SK-N-SH (cell line): ENCODE data around the gene CALCOCO1. TPM values are rescaled to one million over a fixed set of nuclear protein-coding genes. Genes with fewer than 3 reads are reported as not detected.

Experiments used
- CTCF ChIA-PET: fragments of 300-600, 350-600 bp; formaldehyde crosslinking; extraction: SDS; loops from one replicate; lab custom pipeline; 2021; lab: Yijun Ruan, JAX
- POLR2A ChIA-PET: fragments of 350-600 bp; sonication (Branson Sonifier 250); formaldehyde crosslinking; extraction: SDS; loops from one replicate; lab custom pipeline; 2020; ENCODE audit warnings: antibody characterized with exemption, inconsistent platforms; lab: Yijun Ruan, JAX
- DNase-seq: peaks from one replicate; pipeline ENCODE4 v3.0.0; 2012
- H2AFZ ChIP-seq: fragments of 200-600 bp; sonication (generic); 2 replicates; pipeline ENCODE4 v1.8.1; 2016; ENCODE audit warnings: antibody characterized with exemption, mild to moderate bottlenecking, low read depth
- H3F3A ChIP-seq: fragments of 200-600 bp; sonication (generic); replicated peaks from 2 replicates; pipeline ENCODE3; 2016; ENCODE audit warnings: antibody characterized with exemption, mild to moderate bottlenecking; ENCODE audit not compliant: insufficient read depth
- H3K27ac ChIP-seq, 2 experiments: fragments of 200-500 bp in 1 of 2; fragments of 200-600 bp in 1 of 2; sonication (Bioruptor generic) in 1 of 2; sonication (generic), shearing (Covaris generic) in 1 of 2; 2 replicates each; pipeline versions ENCODE4 v1.5.1 to v1.6.1; 2014 to 2016; ENCODE audit warnings: low read depth in 2 of 2, inconsistent platforms in 1 of 2, low read length in 1 of 2, mild to moderate bottlenecking in 1 of 2, mixed read lengths in 1 of 2
- H3K27me3 ChIP-seq: fragments of 200-600 bp; sonication (generic), shearing (Covaris generic); 2 replicates; pipeline ENCODE4 v1.6.1; 2016; ENCODE audit warnings: mixed run types; ENCODE audit not compliant: insufficient read depth
- H3K36me3 ChIP-seq, 2 experiments: fragments of 200-500 bp in 1 of 2; fragments of 200-600 bp in 1 of 2; sonication (Bioruptor generic) in 1 of 2; sonication (generic) in 1 of 2; replicated peaks in 1 of 2; 2 replicates each; pipeline versions ENCODE3 to v1.5.1; 2014 to 2016; ENCODE audit warnings: low read length in 1 of 2, mild to moderate bottlenecking in 1 of 2; ENCODE audit not compliant: insufficient read depth in 2 of 2, control insufficient read depth in 1 of 2
- H3K4me1 ChIP-seq, 2 experiments: fragments of 200-500 bp in 1 of 2; fragments of 200-600 bp in 1 of 2; sonication (Bioruptor generic) in 1 of 2; sonication (generic), shearing (Covaris generic) in 1 of 2; 2 replicates each; pipeline versions ENCODE4 v1.5.1 to v1.6.1; 2014 to 2016; ENCODE audit warnings: low read depth in 1 of 2, low read length in 1 of 2, mixed run types in 1 of 2; ENCODE audit not compliant: insufficient read depth in 2 of 2, control insufficient read depth in 1 of 2
- H3K4me2 ChIP-seq: fragments of 200-600 bp; sonication (generic), shearing (Covaris generic); 2 replicates; pipeline ENCODE4 v1.6.1; 2017; ENCODE audit warnings: mixed run types
- H3K4me3 ChIP-seq, 2 experiments: fragments of 200-500 bp in 1 of 2; fragments of 200-600 bp in 1 of 2; sonication (Bioruptor generic) in 1 of 2; sonication (generic), shearing (Covaris generic) in 1 of 2; 2 replicates each; pipeline versions ENCODE4 v1.5.1 to v1.8.1; 2014 to 2016; ENCODE audit warnings: low read depth in 2 of 2, inconsistent platforms in 1 of 2, low read length in 1 of 2, mild to moderate bottlenecking in 1 of 2, mixed read lengths in 1 of 2, moderate library complexity in 1 of 2
- H3K79me2 ChIP-seq: fragments of 200-600 bp; sonication (generic); 2 replicates; pipeline ENCODE4 v1.8.1; 2017; ENCODE audit warnings: mild to moderate bottlenecking; ENCODE audit not compliant: insufficient read depth
- H3K9ac ChIP-seq: fragments of 200-600 bp; sonication (generic); 2 replicates; pipeline ENCODE4 v1.6.1; 2017; ENCODE audit warnings: mixed run types
- H3K9me2 ChIP-seq: fragments of 200-600 bp; sonication (generic); 2 replicates; pipeline ENCODE4 v1.6.1; 2017; ENCODE audit warnings: mixed run types
- H3K9me3 ChIP-seq: fragments of 200-600 bp; sonication (generic); 2 replicates; pipeline ENCODE4 v1.6.1; 2017; ENCODE audit warnings: mixed run types, mild to moderate bottlenecking, moderate library complexity
- H4K20me1 ChIP-seq: fragments of 200-600 bp; sonication (generic); 2 replicates; pipeline ENCODE4 v1.6.1; 2017; ENCODE audit warnings: mild to moderate bottlenecking, mixed run types; ENCODE audit not compliant: insufficient read depth
- EZH2phosphoT487 ChIP-seq: fragments of 200-600 bp; sonication (generic); IDR thresholded peaks from 2 replicates; pipeline ENCODE4 v1.6.1; 2017; ENCODE audit warnings: low read depth, mixed run types, mild to moderate bottlenecking, antibody characterized with exemption, moderate library complexity, borderline replicate concordance
- FOSL2 ChIP-seq: IDR thresholded peaks from 2 replicates; pipeline ENCODE4 v1.4.0; 2012; ENCODE audit warnings: low read depth, mild to moderate bottlenecking, moderate library complexity, borderline replicate concordance
- FOXM1 ChIP-seq: IDR thresholded peaks from 2 replicates; pipeline ENCODE4 v1.4.0; 2012; ENCODE audit warnings: low read depth, mild to moderate bottlenecking
- GABPA ChIP-seq: IDR thresholded peaks from 2 replicates; pipeline ENCODE4 v1.4.0; 2012; ENCODE audit warnings: low read depth, mild to moderate bottlenecking
- JUND ChIP-seq: IDR thresholded peaks from 2 replicates; pipeline ENCODE4 v1.4.0; 2012
- MAX ChIP-seq: IDR thresholded peaks from 2 replicates; pipeline ENCODE4 v1.4.0; 2012; ENCODE audit warnings: low read depth
- MEF2A ChIP-seq: IDR thresholded peaks from 2 replicates; pipeline ENCODE4 v1.4.0; 2012; ENCODE audit warnings: low read depth, borderline replicate concordance
- NRF1 ChIP-seq: IDR thresholded peaks from 2 replicates; pipeline ENCODE4 v1.6.1; 2012; ENCODE audit warnings: low read depth, mild to moderate bottlenecking, low read length
- RAD21 ChIP-seq: IDR thresholded peaks from 2 replicates; pipeline ENCODE4 v1.6.1; 2012; ENCODE audit warnings: mild to moderate bottlenecking, low read length
- RCOR1 ChIP-seq: fragments of 150-350 bp; IDR thresholded peaks from 2 replicates; pipeline ENCODE4 v1.6.1; 2017; ENCODE audit warnings: antibody characterized with exemption, low read length
- SMC3 ChIP-seq: IDR thresholded peaks from 2 replicates; pipeline ENCODE4 v1.6.1; 2012; ENCODE audit warnings: low read depth, low read length, improper control_type of control experiment
- WGBS: methylation state at CpG from one replicate; pipeline ENCODE4 v1.1.6; 2017; ENCODE audit warnings: low lambda C conversion rate; 5-methylcytosine and 5-hydroxymethylcytosine counted together
- polyA plus RNA-seq, 3 experiments: library from polyadenylated mRNA; depleted of rRNA; stranded (reverse); fragments of >200 nt; gene quantifications; 2 replicates each; pipeline ENCODE4 v1.2.3, GENCODE V29; 2012
- TF ChIP-seq, protein P1 (sequence below): fragments of 150-350 bp; IDR thresholded peaks from 2 replicates; pipeline ENCODE4 v1.6.1; 2017; ENCODE audit warnings: antibody characterized with exemption, low read length, low read depth, borderline replicate concordance
- TF ChIP-seq, protein P2 (sequence below): fragments of 200-600 bp; sonication (generic); IDR thresholded peaks from 2 replicates; pipeline ENCODE4 v1.6.1; 2017; ENCODE audit warnings: antibody characterized with exemption, mild to moderate bottlenecking, moderate library complexity
- TF ChIP-seq, protein P3 (sequence below): IDR thresholded peaks from 2 replicates; pipeline ENCODE4 v1.4.0; 2012; ENCODE audit warnings: low read depth, borderline replicate concordance

CALCOCO1 gene
- polyA plus RNA-seq, 1 of the 3 experiments (the other 2 are of a cell fraction), result 72.1 TPM

- H3K4me3 ChIP-seq, result no peak overlapping the region
- no peak overlapping the region for H3K9ac ChIP-seq
- no peak for DNase-seq
- TF ChIP-seq JUND, result no peak
- TF ChIP-seq MAX, result no peak
- TF ChIP-seq EZH2phosphoT487, result no peak
- no peak for TF ChIP-seq SMC3
- TF ChIP-seq, protein P1, sequence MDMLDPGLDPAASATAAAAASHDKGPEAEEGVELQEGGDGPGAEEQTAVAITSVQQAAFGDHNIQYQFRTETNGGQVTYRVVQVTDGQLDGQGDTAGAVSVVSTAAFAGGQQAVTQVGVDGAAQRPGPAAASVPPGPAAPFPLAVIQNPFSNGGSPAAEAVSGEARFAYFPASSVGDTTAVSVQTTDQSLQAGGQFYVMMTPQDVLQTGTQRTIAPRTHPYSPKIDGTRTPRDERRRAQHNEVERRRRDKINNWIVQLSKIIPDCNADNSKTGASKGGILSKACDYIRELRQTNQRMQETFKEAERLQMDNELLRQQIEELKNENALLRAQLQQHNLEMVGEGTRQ, result no peak
- no peak for TF ChIP-seq RCOR1
- TF ChIP-seq RAD21, result no peak
- TF ChIP-seq GABPA, result no peak
- TF ChIP-seq, protein P2, sequence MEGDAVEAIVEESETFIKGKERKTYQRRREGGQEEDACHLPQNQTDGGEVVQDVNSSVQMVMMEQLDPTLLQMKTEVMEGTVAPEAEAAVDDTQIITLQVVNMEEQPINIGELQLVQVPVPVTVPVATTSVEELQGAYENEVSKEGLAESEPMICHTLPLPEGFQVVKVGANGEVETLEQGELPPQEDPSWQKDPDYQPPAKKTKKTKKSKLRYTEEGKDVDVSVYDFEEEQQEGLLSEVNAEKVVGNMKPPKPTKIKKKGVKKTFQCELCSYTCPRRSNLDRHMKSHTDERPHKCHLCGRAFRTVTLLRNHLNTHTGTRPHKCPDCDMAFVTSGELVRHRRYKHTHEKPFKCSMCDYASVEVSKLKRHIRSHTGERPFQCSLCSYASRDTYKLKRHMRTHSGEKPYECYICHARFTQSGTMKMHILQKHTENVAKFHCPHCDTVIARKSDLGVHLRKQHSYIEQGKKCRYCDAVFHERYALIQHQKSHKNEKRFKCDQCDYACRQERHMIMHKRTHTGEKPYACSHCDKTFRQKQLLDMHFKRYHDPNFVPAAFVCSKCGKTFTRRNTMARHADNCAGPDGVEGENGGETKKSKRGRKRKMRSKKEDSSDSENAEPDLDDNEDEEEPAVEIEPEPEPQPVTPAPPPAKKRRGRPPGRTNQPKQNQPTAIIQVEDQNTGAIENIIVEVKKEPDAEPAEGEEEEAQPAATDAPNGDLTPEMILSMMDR, result no peak
- TF ChIP-seq, protein P3, sequence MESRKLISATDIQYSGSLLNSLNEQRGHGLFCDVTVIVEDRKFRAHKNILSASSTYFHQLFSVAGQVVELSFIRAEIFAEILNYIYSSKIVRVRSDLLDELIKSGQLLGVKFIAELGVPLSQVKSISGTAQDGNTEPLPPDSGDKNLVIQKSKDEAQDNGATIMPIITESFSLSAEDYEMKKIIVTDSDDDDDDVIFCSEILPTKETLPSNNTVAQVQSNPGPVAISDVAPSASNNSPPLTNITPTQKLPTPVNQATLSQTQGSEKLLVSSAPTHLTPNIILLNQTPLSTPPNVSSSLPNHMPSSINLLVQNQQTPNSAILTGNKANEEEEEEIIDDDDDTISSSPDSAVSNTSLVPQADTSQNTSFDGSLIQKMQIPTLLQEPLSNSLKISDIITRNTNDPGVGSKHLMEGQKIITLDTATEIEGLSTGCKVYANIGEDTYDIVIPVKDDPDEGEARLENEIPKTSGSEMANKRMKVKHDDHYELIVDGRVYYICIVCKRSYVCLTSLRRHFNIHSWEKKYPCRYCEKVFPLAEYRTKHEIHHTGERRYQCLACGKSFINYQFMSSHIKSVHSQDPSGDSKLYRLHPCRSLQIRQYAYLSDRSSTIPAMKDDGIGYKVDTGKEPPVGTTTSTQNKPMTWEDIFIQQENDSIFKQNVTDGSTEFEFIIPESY, result no peak
- no peak for TF ChIP-seq NRF1
- TF ChIP-seq MEF2A, result no peak
- TF ChIP-seq FOSL2, result no peak
- no peak for TF ChIP-seq FOXM1
- TF ChIP-seq, all 33 proteins: peak for 0
- Histone ChIP-seq H3K9me2 (no peaks in the 10 kb centered on the region), H3K9me3 (no peaks in the 10 kb centered on the region), H3F3A (no peaks in the 10 kb centered on the region), H3K27me3 (no peaks in the 10 kb centered on the region), H2AFZ (no peak overlapping the region), H3K36me3 (peaks cover 2 to 13% of the 10 kb centered on the region in 2 experiments), H3K4me1 (peaks cover 0 to 8% of the 10 kb centered on the region in 2 experiments; a peak in 2 of 4 replicates), H3K79me2 (peaks cover 30% of the 10 kb centered on the region), H4K20me1 (no peaks in the 10 kb centered on the region), H3K27ac (no peak overlapping the region), H3K4me2 (no peak overlapping the region)
- WGBS, result 71% methylated on average over 5 of the region's 5 CpGs
- ChIA-PET CTCF (interaction anchor here (0.8 to 8.3 kb wide), 11 partner anchors 10 to 629 kb away, joined by 3 to 120 read pairs (median 7); partner anchors contain the start of gene CISTR), POLR2A (no interaction called here)
Measured at GRCh38 chr12:53677800-53678148, 49.5 kb downstream of the CALCOCO1 start.
